Endothelial cell of umbilical vein (primary cell): ENCODE measurements around the gene ASB1. TPM values are rescaled to one million over a fixed set of nuclear protein-coding genes. Genes with fewer than 3 reads are reported as not detected.

Source experiments
- BruUV-seq: library from RNA; stranded (reverse); fragments of 400-500 nt; replicated peaks from 2 replicates; lab custom pipeline; 2021; lab: Mats Ljungman, UMichigan
- CTCF ChIA-PET: fragments of 300-600, 350-600 bp; sonication (Branson Sonifier 250); formaldehyde crosslinking; loops from one replicate; lab custom pipeline; 2021; ENCODE audit warnings: antibody characterized with exemption, inconsistent platforms; lab: Charles Lee
- POLR2A ChIA-PET: fragments of 300-600, 350-600 bp; sonication (Branson Sonifier 250); formaldehyde crosslinking; loops from one replicate; lab custom pipeline; 2021; ENCODE audit warnings: antibody characterized with exemption, inconsistent platforms; lab: Charles Lee
- DNase-seq: peaks from one replicate; pipeline ENCODE4 v3.0.0-alpha.2; 2011; ENCODE audit warnings: low read depth, low spot score
- FAIRE-seq: peaks from 2 replicates; lab custom pipeline; 2011; peaks lifted over from hg19 to GRCh38; lab: Jason Lieb, UNC
- H2AFZ ChIP-seq: 2 replicates; pipeline ENCODE4 v1.6.0; 2012; ENCODE audit warnings: low read depth, low read length, control low read depth, inconsistent platforms
- H3K27ac ChIP-seq: 2 replicates; pipeline ENCODE4 v1.5.1; 2011; ENCODE audit warnings: low read depth, mild to moderate bottlenecking, control low read depth, low read length, moderate library complexity; ENCODE audit not compliant: insufficient read depth
- H3K27me3 ChIP-seq, 2 experiments: 2 replicates each; pipeline versions ENCODE4 v1.6.0 to v1.6.1; 2011; ENCODE audit warnings: low read length in 2 of 2, mixed read lengths in 1 of 2; ENCODE audit not compliant: control insufficient read depth in 2 of 2, insufficient read depth in 2 of 2
- H3K36me3 ChIP-seq, 2 experiments: 2 replicates in 1 of 2; 3 replicates in 1 of 2; pipeline ENCODE4 v1.5.1; 2011; ENCODE audit warnings: low read length in 2 of 2, mild to moderate bottlenecking in 1 of 2, moderate library complexity in 1 of 2; ENCODE audit not compliant: control insufficient read depth in 2 of 2, insufficient read depth in 2 of 2; ENCODE audit errors: extremely low read depth in 1 of 2
- H3K4me1 ChIP-seq: 3 replicates; pipeline ENCODE4 v1.5.1; 2011; ENCODE audit warnings: mild to moderate bottlenecking, low read length; ENCODE audit not compliant: control insufficient read depth, insufficient read depth; ENCODE audit errors: extremely low read depth
- H3K4me2 ChIP-seq: 2 replicates; pipeline ENCODE4 v1.6.1; 2011; ENCODE audit warnings: low read length, control low read depth, mixed read lengths; ENCODE audit not compliant: insufficient read depth
- H3K4me3 ChIP-seq, 3 experiments: fragments of 200-600 bp in 1 of 3; sonication (generic), shearing (Covaris generic) in 1 of 3; replicated peaks in 1 of 3; 2 replicates each; pipeline ENCODE4 v1.5.1; 2011 to 2016; ENCODE audit warnings: control low read depth in 3 of 3, low read length in 3 of 3, mild to moderate bottlenecking in 2 of 3, inconsistent platforms in 1 of 3, low read depth in 1 of 3, moderate library complexity in 1 of 3; ENCODE audit not compliant: insufficient read depth in 1 of 3
- H3K79me2 ChIP-seq: 2 replicates; pipeline ENCODE4 v1.6.0; 2012; ENCODE audit warnings: low read length, inconsistent platforms; ENCODE audit not compliant: control insufficient read depth, insufficient read depth
- H3K9ac ChIP-seq: replicated peaks from 2 replicates; pipeline ENCODE3; 2011; ENCODE audit warnings: low read length, control low read depth; ENCODE audit not compliant: insufficient read depth; ENCODE audit errors: extremely low read depth
- H3K9me1 ChIP-seq: replicated peaks from 3 replicates; pipeline ENCODE4 v1.6.0; 2011; ENCODE audit warnings: mild to moderate bottlenecking, low read length; ENCODE audit not compliant: control insufficient read depth, insufficient read depth; ENCODE audit errors: extremely low read depth
- H3K9me3 ChIP-seq: replicated peaks from 2 replicates; pipeline ENCODE4 v1.5.1; 2012; ENCODE audit warnings: low read length, inconsistent platforms; ENCODE audit not compliant: control insufficient read depth, insufficient read depth
- H4K20me1 ChIP-seq: replicated peaks from 2 replicates; pipeline ENCODE3; 2011; ENCODE audit warnings: mild to moderate bottlenecking, low read length; ENCODE audit not compliant: control insufficient read depth, insufficient read depth; ENCODE audit errors: extremely low read depth
- CTCF ChIP-seq, 2 donors: IDR thresholded peaks; 1 replicate in 1 of 2; 2 replicates in 1 of 2; pipeline ENCODE4 v1.5.1; 2011; ENCODE audit warnings: low read length in 2 of 2, mild to moderate bottlenecking in 2 of 2, moderate library complexity in 2 of 2, control low read depth in 1 of 2, inconsistent platforms in 1 of 2, low read depth in 1 of 2; ENCODE audit not compliant: insufficient read depth in 1 of 2; ENCODE audit errors: extremely low read depth in 1 of 2
- EZH2 ChIP-seq: IDR thresholded peaks from 2 replicates; pipeline ENCODE4 v1.6.1; 2012; ENCODE audit warnings: borderline replicate concordance, low read depth, mild to moderate bottlenecking, moderate library complexity, low read length, inconsistent platforms; ENCODE audit not compliant: severe bottlenecking
- FOS ChIP-seq: IDR thresholded peaks from 2 replicates; pipeline ENCODE4 v1.6.1; 2011; ENCODE audit warnings: mild to moderate bottlenecking, low read length, moderate library complexity, borderline replicate concordance; ENCODE audit not compliant: insufficient read depth
- GATA2 ChIP-seq: IDR thresholded peaks from 2 replicates; pipeline ENCODE4 v1.7.0; 2011; ENCODE audit warnings: low read depth, mild to moderate bottlenecking, moderate library complexity, mixed read lengths, low read length; ENCODE audit not compliant: insufficient read length, insufficient read depth
- JUN ChIP-seq: IDR thresholded peaks from 2 replicates; pipeline ENCODE4 v1.6.1; 2011; ENCODE audit warnings: borderline replicate concordance, low read depth; ENCODE audit not compliant: insufficient read length, insufficient read depth
- MAX ChIP-seq: IDR thresholded peaks from 2 replicates; pipeline ENCODE4 v1.6.1; 2011; ENCODE audit not compliant: insufficient read depth, insufficient read length
- MYC ChIP-seq: IDR thresholded peaks from one replicate; pipeline ENCODE4 v1.6.1; 2011; ENCODE audit warnings: mild to moderate bottlenecking, low read depth, low read length
- POLR2A ChIP-seq: IDR thresholded peaks from 2 replicates; pipeline ENCODE4 v1.6.1; 2012; ENCODE audit warnings: low read depth, mild to moderate bottlenecking, control low read depth, low read length
- POLR2AphosphoS5 ChIP-seq: IDR thresholded peaks from 2 replicates; pipeline ENCODE4 v1.6.1; 2012; ENCODE audit warnings: low read depth, mild to moderate bottlenecking, control low read depth, low read length, moderate library complexity; ENCODE audit not compliant: insufficient read depth
- dilution Hi-C: fragments of 300-500 bp; cut with MboI; formaldehyde crosslinking; loops from one replicate; pipeline ENCODE4 v1.15.0; 2019; ENCODE audit warnings: low sequenced_read_pairs; ENCODE audit not compliant: extremely low pct_ligation_motif_present
- intact Hi-C: fragments of 100-400 bp; cut with micrococcal nuclease; formaldehyde crosslinking; loops from one replicate; pipeline ENCODE4 v1.10.0; 2022
- polyA plus RNA-seq, 4 experiments: library from polyadenylated mRNA; depleted of rRNA in 3 of 4; stranded (reverse) in 3 of 4; unstranded in 1 of 4; fragments of >200 nt; gene quantifications; 2 replicates each; pipeline versions ENCODE4 v1.2.1 to v1.2.3, GENCODE V29; 2011 to 2012; ENCODE audit warnings: missing spikeins in 1 of 4
- total RNA-seq: library from RNA; stranded (reverse); gene quantifications from 2 replicates; pipeline ENCODE4 v1.2.3, GENCODE V29; 2021

The ASB1 gene
- total and polyA plus RNA-seq, 2 donors (not counting 3 experiments of a cell fraction or from before 2014, with no cell fraction given), result 12.3 to 16.2 TPM

DNA sequence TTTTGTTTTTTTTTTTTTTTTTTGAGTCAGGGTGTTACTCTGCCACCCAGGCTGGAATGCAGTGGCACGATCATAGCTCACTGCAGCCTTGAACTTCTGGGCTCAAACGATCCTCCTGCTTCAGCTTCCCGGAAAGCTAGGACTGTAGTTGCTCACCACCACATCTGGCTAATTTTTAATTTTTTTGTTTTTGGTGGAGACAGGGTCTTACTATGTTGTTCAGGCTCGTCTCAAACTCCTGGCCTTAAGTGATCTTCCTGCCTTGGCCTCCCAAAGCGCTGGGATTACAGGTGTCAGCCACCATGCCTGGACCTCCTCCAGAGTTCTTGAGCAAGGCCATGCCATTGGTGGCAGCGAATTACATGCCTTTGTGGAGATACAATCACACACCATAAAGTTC is 35.2 kb downstream of the ASB1 start:
- no peaks in the 10 kb centered on the region for H3K79me2 ChIP-seq
- dilution Hi-C loops, result loop anchor here (25.0 kb wide), 1 partner anchor 100 kb away; no protein-coding TSS in a partner anchor
- H3K9me1 ChIP-seq, result no peaks in the 10 kb centered on the region
- H3K27ac ChIP-seq, result no peak overlapping the region
- TF ChIP-seq JUN (no peak), MYC (no peak), EZH2 (no peak), POLR2AphosphoS5 (no peak), FOS (no peak), GATA2 (no peak), CTCF (IDR thresholded peaks at IDR 0.05; ENCODE audit: extremely low read depth in 1 of 2, insufficient read depth in 1 of 2, low read depth in 1 of 2, low read length in 2 of 2) (no peak), POLR2A (no peak), MAX (no peak)
- CTCF ChIA-PET, result interaction anchor here (1.3 to 7.0 kb wide), 4 partner anchors 34 to 323 kb away, joined by 6 to 104 read pairs (median 14); no protein-coding TSS in a partner anchor
- H3K9ac ChIP-seq, result no peak overlapping the region
- H4K20me1 ChIP-seq, result no peaks in the 10 kb centered on the region
- no peaks in the 10 kb centered on the region for H3K9me3 ChIP-seq
- FAIRE-seq (no peak), DNase-seq (no peak)
- POLR2A ChIA-PET, result no interaction called here
- H2AFZ ChIP-seq, result no peak overlapping the region
- intact Hi-C loops, result loop anchor here (1.0 kb wide), 3 partner anchors 92 to 154 kb away; no protein-coding TSS in a partner anchor
- H3K4me3 ChIP-seq, result no peak overlapping the region
- no peak overlapping the region for H3K4me2 ChIP-seq
- H3K27me3 ChIP-seq, result no peaks in the 10 kb centered on the region
- no peaks in the 10 kb centered on the region for H3K4me1 ChIP-seq
- no peaks in the 10 kb centered on the region for H3K36me3 ChIP-seq
- BruUV-seq, result no TSS peak
